C4-2B (cell line): ENCODE data around the gene CACNA2D3.

Experiments
- H3K27ac ChIP-seq: fragments of 450-650 bp; 2 replicates; pipeline ENCODE4 v1.5.1; 2017
- ZFX ChIP-seq: fragments of 450-650 bp; IDR thresholded peaks from 2 replicates; pipeline ENCODE4 v1.6.1; 2017
- TF ChIP-seq, protein P1 (sequence below): fragments of 450-650 bp; conservative IDR thresholded peaks from 2 replicates; pipeline ENCODE4 v1.5.1; 2017; ENCODE audit warnings: mild to moderate bottlenecking

CACNA2D3 gene

DNA sequence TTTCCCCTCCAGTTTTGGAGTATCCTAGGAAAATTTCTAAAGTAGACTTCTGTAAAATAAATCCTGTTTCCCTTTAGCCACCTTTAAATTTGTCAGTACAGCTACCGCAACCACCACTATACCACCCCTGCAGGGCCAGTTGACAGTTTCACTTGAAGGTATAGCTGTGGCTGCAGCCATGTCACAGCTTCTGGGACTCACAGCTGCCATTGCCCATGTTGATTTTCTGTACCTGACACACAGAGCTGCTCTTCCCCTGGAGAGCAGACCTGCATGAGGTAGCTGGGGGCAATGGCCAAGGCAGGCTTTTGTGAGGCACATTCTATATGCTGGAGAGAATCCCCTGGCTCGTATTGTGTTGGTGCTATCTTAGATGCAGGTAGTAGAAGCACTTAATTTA lies 460.1 kb downstream of the CACNA2D3 start:
- TF ChIP-seq, protein P1, sequence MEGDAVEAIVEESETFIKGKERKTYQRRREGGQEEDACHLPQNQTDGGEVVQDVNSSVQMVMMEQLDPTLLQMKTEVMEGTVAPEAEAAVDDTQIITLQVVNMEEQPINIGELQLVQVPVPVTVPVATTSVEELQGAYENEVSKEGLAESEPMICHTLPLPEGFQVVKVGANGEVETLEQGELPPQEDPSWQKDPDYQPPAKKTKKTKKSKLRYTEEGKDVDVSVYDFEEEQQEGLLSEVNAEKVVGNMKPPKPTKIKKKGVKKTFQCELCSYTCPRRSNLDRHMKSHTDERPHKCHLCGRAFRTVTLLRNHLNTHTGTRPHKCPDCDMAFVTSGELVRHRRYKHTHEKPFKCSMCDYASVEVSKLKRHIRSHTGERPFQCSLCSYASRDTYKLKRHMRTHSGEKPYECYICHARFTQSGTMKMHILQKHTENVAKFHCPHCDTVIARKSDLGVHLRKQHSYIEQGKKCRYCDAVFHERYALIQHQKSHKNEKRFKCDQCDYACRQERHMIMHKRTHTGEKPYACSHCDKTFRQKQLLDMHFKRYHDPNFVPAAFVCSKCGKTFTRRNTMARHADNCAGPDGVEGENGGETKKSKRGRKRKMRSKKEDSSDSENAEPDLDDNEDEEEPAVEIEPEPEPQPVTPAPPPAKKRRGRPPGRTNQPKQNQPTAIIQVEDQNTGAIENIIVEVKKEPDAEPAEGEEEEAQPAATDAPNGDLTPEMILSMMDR, result no peak
- TF ChIP-seq ZFX, result no peak
- no peak overlapping the region for H3K27ac ChIP-seq

DNA sequence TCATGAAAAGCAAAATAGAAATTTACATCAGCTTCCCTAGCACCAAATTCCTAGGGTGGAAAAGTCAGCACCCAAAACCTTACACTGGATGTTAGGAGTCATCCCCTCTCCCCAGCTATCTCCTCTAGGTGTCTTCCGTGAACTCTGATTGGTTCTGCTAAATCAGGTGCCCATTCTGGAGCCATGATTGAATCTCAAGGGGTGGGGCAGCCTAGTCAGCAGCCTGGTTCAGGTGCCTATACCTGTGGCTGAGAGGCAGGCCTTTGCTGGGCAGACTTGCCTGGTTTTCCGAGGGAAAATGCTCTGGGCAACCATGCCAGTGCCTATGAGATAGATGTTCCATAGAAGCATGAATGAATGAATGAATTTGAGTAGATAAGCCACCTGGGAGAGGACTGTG lies 468.8 kb downstream of the CACNA2D3 start:
- H3K27ac ChIP-seq, result no peak overlapping the region
- TF ChIP-seq, protein P1, result no peak
- TF ChIP-seq ZFX, result no peak

DNA sequence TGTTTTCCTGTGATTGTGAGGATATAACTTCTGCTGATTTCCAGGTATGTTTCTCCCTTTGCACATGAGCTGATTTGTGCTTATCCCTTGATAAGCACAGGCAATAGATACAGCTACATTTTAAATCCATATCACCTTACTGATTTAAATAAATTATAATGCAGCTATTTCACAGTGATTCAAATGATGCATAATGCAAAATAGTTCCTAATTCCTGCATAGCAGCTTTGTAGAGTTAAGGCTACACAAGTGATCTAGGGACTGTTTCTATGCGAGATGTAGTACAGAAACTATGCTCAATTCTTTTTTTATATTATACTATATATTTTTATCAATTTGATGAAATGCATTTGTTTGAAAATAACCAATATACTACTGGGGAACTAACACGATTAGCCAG lies 471.3 kb downstream of the CACNA2D3 start:
- TF ChIP-seq, protein P1, result no peak
- TF ChIP-seq ZFX, result no peak
- H3K27ac ChIP-seq, result no peak overlapping the region

DNA sequence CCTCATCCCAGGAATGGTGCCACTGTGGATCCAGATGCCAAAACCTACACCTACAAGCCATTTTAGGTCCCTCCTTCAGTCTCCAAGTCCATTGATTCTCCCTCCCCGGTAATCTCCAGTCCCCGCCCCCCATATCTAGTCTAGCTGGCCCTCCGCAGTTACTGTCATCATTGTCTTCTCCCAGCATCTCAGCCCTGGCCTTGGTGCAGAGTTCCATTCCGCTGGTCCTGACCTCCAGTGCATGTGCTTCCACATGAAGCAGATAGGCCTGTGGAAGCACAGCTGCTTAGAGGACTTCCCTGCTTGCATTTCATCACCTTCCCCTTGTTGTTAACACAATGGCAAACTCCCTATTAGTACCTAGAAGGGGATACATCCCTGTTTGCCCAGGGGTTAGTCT lies 473.7 kb downstream of the CACNA2D3 start:
- no peak for TF ChIP-seq ZFX
- TF ChIP-seq, protein P1, result no peak
- no peak overlapping the region for H3K27ac ChIP-seq

DNA sequence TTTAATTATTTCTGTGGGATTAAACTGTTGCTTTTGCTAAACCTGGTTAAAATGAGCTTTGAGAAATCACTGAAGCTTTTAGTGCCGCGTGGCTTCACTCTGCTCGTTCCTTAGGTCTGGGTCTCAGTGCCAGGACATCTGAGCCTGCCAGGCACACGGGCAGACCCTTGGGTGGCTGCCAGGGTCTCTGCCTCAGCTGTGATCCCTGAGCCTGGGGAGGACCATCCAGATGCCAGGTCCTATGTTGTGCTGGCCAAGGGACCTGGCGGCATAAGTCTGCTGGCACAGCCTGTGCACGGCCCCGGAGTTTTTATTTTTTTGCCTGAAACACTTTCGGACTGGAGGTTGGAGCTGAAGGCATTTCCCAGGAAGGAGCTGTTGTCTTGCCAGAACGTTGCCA lies 477.4 kb downstream of the CACNA2D3 start:
- TF ChIP-seq, protein P1, result no peak
- no peak for TF ChIP-seq ZFX
- H3K27ac ChIP-seq, result no peak overlapping the region

DNA sequence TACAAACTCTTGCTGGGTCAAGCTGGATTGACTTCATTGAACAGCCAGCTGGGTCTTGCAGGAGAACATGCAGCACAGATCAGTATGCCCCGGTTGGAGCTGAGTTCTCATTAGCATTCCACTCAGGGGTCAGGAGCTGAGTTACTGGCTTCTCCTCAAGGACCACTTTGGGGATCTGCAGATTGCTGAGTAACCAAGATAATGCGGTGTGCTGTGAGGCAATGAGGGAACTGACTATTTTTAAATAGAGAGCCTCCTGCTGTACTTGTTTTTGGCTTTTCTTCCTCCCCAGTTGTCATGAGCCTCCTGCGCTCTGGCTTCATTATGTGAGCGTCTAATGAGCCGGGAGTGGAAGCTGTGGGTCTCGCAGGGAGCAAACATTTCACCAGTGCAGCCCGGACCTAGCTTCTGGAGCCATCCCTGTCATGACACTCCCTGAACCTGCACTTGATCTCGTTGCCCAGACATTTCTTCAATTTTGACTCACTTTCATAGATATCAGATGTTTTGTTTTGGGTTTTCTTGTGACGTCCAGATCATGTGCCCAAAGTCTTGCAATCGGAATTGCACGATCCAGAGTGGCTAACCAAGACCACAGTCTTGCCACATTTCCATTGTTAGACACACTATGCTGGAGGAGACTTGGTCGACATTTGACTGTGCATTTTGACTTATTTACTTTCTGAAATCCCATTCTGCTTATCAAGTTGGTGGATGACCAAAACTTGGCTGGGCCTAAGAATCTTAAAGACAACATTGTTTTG lies 478.3 kb downstream of the CACNA2D3 start:
- no peak for TF ChIP-seq ZFX
- TF ChIP-seq, protein P1, result no peak
- H3K27ac ChIP-seq, result no peak overlapping the region

DNA sequence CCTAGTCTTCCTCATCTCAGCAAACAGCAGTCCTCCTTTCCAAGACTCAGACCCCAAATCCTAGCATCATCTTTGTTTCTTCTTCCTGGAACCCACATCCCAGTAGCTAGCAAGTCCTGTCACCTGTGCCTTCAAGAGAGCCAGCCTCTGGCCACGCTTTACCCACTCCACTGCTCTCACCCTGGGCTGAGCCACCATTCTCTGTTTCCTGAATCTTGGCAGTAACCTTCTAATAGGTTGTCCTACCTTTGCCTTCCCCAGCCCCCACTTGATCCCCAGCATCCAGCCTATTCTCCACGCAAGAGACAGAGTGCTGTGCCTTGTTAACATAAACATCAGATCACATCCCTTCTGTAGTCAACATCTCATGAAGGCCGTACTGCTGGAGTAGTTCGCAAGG lies 482.1 kb downstream of the CACNA2D3 start:
- no peak overlapping the region for H3K27ac ChIP-seq
- TF ChIP-seq ZFX, result no peak

DNA sequence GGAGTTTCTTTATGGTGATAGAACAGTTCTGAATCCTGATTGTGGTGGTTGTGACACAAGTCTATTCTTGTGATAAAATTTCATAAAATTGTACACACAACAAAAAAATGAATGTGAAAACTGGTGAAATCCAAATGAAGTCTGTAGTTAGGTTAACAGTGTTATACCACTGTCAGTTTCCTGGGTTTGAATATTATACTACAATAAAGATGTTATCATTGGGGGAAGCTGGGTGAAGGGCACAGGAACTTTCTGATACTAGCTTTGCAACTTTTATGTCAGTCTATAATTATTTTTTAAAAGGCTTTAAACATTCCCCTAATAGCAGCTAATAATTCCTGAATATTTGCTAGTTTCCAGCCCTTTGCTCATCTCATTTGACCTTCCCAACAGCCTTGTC lies 485.7 kb downstream of the CACNA2D3 start:
- no peak overlapping the region for H3K27ac ChIP-seq

More for the DNA sequence above, 485.7 kb downstream of the CACNA2D3 start:
- TF ChIP-seq, protein P1, result no peak
- TF ChIP-seq ZFX, result no peak
